Measurements from ENCODE around the gene MLIP. TPM values are rescaled to one million over a fixed set of nuclear protein-coding genes. Genes with fewer than 3 reads are reported as not detected.

Gene MLIP
- total RNA-seq, 1 experiment from 2014 or later = not detected

DNA sequence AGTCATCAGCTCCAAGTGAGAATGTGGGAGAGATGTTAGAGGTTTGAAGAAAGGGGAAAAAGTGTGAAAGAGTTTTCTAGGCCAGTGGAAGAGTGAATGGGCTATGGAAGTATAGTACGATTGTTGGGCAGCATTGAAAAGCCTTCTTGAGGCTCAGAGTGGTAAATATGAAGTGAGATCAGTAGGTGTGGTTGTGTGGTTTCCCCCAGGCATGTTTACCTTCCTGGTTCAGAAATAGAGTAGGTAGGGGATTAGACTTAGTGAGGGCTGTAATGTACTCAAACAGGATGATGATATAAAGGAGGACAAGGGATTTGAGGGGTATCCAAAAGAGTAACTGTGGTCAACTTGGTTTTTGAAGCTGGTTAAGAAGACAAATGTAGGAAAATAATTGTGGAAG, 3.7 kb downstream of the MLIP start:
- no peaks in the 10 kb centered on the region for H3K36me3 ChIP-seq
- no peaks in the 10 kb centered on the region for H3K9me3 ChIP-seq
- DNase-seq = no peak
- H3K27me3 ChIP-seq = no peaks in the 10 kb centered on the region
- no peak overlapping the region for H3K4me3 ChIP-seq

- no peaks in the 10 kb centered on the region for H3K27me3 ChIP-seq
- no peaks in the 10 kb centered on the region for H3K36me3 ChIP-seq
- no peak overlapping the region for H3K4me3 ChIP-seq
- no peak for DNase-seq
- no peaks in the 10 kb centered on the region for H3K9me3 ChIP-seq
Measured at GRCh38 chr6:54115966-54116365, 4.7 kb downstream of the MLIP start.

GRCh38 chr6:54118117-54118516, 6.9 kb downstream of the MLIP start:
- H3K27me3 ChIP-seq = no peaks in the 10 kb centered on the region
- no peak overlapping the region for H3K4me3 ChIP-seq
- no peaks in the 10 kb centered on the region for H3K36me3 ChIP-seq
- DNase-seq = no peak
- H3K9me3 ChIP-seq = no peaks in the 10 kb centered on the region

- Histone ChIP-seq H3K4me3 (no peak overlapping the region), H3K9me3 (no peaks in the 10 kb centered on the region), H3K36me3 (no peaks in the 10 kb centered on the region), H3K27me3 (no peaks in the 10 kb centered on the region)
- no peak for DNase-seq
Measured at GRCh38 chr6:54125493-54125892, 14.2 kb downstream of the MLIP start.

DNA sequence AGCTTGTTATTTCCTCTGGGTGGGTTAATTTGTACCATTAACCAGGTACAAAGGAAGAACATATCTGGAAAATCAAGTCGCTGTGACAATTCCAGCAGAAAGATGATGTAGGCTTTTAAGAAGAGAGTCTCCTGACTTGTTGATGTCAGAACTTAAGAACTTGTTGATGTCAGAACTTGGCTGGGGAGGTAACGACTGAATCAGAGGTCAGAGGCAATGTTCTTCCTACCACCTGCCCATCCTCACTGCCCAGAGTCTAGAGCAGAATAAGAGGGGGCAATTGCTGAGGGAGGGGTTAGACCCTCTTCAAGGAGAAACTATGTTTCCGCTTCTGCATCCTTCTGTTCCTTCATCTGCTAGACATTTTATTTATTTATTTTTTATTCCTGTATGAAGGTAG, 18.9 kb downstream of the MLIP start:
- no peaks in the 10 kb centered on the region for H3K36me3 ChIP-seq
- no peak for DNase-seq
- H3K9me3 ChIP-seq = no peaks in the 10 kb centered on the region
- no peaks in the 10 kb centered on the region for H3K27me3 ChIP-seq
- H3K4me3 ChIP-seq = no peak overlapping the region

GRCh38 chr6:54132587-54132986, 21.3 kb downstream of the MLIP start:
- DNase-seq = no peak
- H3K4me3 ChIP-seq = no peak overlapping the region
- H3K9me3 ChIP-seq = no peaks in the 10 kb centered on the region
- H3K27me3 ChIP-seq = no peaks in the 10 kb centered on the region
- H3K36me3 ChIP-seq = no peaks in the 10 kb centered on the region

GRCh38 chr6:54133186-54133585, 21.9 kb downstream of the MLIP start:
- H3K9me3 ChIP-seq = no peaks in the 10 kb centered on the region
- no peak for DNase-seq

GRCh38 chr6:54134935-54135334, 23.7 kb downstream of the MLIP start:
- H3K4me3 ChIP-seq = no peak overlapping the region
- H3K9me3 ChIP-seq = no peaks in the 10 kb centered on the region
- no peaks in the 10 kb centered on the region for H3K27me3 ChIP-seq
- DNase-seq = no peak
- no peaks in the 10 kb centered on the region for H3K36me3 ChIP-seq

More at GRCh38 chr6:54133186-54133585, 21.9 kb downstream of the MLIP start:
- H3K36me3 ChIP-seq = no peaks in the 10 kb centered on the region
- no peaks in the 10 kb centered on the region for H3K27me3 ChIP-seq
- no peak overlapping the region for H3K4me3 ChIP-seq

DNA sequence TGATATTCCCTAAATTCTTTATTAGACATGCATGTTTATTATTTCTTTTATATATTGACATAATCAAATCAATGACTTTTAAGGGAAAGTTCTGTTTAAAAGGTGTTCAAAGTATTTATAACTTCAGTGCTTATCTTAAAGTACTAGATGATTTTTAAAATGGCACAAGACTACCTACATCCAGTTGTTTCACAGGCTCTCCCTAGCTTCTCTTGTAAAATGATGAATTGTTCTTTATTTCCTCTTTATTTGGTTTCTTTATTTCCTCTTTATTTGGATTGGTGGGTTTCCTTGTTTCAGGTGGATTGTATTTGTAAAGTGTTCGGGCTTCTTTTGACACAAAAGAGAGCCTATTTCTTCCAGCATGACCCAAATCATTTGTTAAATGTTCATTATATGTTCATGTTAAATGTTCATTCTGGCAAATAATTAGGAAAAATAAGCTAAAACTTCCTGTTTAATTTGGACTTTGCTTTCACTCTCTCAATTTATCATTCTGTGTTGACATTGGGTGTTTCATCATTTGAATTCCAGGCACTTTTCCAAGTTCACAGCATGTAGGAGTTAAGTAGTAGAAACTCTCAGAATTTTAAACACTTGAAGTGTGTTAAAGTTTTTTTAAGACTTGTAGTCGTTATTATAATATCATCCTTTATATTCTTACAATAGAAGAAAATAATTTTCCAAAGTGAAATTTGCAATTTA, 24.6 kb downstream of the MLIP start:
- Histone ChIP-seq H3K27me3 (no peaks in the 10 kb centered on the region), H3K9me3 (no peaks in the 10 kb centered on the region), H3K36me3 (no peaks in the 10 kb centered on the region), H3K4me3 (no peak overlapping the region)
- DNase-seq = no peak

- H3K27me3 ChIP-seq = no peaks in the 10 kb centered on the region
- H3K4me3 ChIP-seq = no peak overlapping the region
- no peaks in the 10 kb centered on the region for H3K9me3 ChIP-seq
- no peaks in the 10 kb centered on the region for H3K36me3 ChIP-seq
- DNase-seq = no peak
Measured at GRCh38 chr6:54138795-54139194, 27.6 kb downstream of the MLIP start.

DNA sequence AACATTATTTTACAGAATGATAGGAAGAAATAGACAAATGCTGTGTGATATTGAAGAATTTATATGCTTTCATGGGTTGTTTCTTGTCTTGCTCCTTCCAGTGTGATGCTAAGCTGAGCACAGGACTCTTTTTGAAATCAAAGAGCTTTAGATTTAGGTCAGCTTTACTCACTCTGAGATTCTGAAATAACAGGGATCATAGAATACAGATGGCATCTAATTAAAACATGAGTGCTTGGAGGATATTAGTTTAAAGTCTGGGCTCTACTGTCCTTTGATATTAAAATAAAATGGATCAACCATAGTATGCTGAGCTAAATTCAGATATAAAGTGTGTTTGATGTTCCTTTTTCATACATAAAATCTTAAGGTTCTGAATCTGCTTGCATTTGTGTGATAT, 29.6 kb downstream of the MLIP start:
- DNase-seq = no peak
- H3K4me3 ChIP-seq = no peak overlapping the region
- H3K36me3 ChIP-seq = no peaks in the 10 kb centered on the region
- H3K27me3 ChIP-seq = no peaks in the 10 kb centered on the region
- no peaks in the 10 kb centered on the region for H3K9me3 ChIP-seq

DNA sequence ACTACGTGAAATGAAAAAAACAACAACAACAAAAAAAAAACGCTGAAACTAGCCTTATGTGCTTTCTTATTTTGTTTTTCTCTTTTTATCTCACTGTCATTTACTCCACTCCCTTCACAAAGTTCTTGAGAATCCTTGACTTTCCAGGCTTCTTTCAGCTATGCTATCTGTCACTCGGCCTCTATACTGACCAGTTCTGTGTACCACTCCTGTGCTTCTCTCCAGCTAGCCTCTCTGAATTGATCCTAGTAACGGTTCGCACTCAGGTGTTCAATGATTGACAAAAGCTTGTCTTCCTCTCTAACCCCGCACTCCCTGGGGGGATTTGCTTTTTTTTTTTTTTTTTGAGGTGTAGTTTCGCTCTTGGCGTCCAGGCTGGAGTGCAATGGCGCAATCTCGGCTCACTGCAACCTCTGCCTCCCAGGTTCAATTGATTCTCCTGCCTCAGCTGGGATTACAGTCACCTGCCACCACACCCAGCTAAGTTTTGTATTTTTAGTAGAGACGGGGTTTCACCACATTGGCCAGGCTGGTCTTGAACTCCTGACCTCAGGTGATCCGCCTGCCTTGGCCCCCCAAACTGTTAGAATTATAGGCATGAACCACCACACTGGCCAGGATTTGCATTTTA, 31.8 kb downstream of the MLIP start:
- Histone ChIP-seq H3K36me3 (no peaks in the 10 kb centered on the region), H3K9me3 (no peaks in the 10 kb centered on the region), H3K27me3 (no peaks in the 10 kb centered on the region), H3K4me3 (no peak overlapping the region)
- DNase-seq = no peak

- Histone ChIP-seq H3K9me3 (no peaks in the 10 kb centered on the region), H3K4me3 (no peak overlapping the region), H3K36me3 (no peaks in the 10 kb centered on the region), H3K27me3 (no peaks in the 10 kb centered on the region)
- DNase-seq = no peak
Measured at GRCh38 chr6:54151861-54152260, 40.6 kb downstream of the MLIP start.

DNA sequence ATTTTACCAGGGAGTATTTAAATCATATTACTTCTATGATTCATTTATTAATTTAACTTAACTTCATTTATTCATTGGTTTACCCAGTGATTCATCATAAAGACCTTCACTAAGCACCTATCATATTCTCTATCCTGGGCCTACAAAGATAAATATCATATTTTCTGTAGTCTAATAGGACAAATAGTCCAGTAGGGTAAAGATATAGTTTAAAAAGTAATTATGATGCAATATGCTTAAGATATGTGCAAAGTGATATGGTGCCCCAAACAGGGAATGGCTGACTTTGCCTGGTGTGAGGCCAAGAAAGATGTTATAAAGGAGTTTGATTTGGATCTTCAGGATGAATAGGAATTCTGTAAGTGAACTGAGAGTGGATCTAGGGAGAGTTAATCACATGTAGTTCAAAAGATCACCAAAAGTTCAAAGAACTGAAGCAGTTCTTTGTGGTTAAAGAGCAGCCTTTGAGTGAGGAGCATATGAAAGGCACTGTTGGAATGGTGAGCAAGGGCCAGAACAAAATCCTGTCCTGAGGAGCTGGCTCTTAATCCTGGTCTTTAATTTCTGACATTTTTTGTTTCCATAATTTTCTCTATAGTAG, 45.5 kb downstream of the MLIP start:
- Histone ChIP-seq H3K36me3 (no peaks in the 10 kb centered on the region), H3K4me3 (no peak overlapping the region), H3K27me3 (no peaks in the 10 kb centered on the region), H3K9me3 (no peaks in the 10 kb centered on the region)
- no peak for DNase-seq

GRCh38 chr6:54157405-54157804, 46.2 kb downstream of the MLIP start:
- no peaks in the 10 kb centered on the region for H3K27me3 ChIP-seq
- no peak for DNase-seq

DNA sequence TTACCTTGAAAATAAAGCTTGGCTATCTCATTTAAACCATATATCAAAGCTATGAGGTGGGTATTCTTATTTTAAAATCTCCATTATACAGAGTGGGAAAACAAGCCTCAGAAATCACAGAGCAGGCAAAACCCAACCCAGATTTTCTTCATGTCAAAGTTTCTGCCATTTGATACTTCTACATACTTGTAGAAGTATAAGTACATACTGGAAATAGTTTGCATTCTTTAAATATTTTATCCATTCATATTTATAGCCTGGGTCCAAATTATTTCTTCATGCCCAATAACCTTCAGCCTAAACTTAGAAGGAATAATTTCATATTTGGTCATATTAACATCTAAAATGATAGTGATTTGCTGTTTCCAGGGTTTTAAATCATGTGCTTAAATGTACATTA, 61.8 kb downstream of the MLIP start:
- Histone ChIP-seq H3K4me3 (no peak overlapping the region), H3K27me3 (no peaks in the 10 kb centered on the region), H3K9me3 (no peaks in the 10 kb centered on the region), H3K36me3 (no peaks in the 10 kb centered on the region)
- no peak for DNase-seq

More at GRCh38 chr6:54157405-54157804, 46.2 kb downstream of the MLIP start:
- H3K4me3 ChIP-seq = no peak overlapping the region
- no peaks in the 10 kb centered on the region for H3K9me3 ChIP-seq
- no peaks in the 10 kb centered on the region for H3K36me3 ChIP-seq

DNA sequence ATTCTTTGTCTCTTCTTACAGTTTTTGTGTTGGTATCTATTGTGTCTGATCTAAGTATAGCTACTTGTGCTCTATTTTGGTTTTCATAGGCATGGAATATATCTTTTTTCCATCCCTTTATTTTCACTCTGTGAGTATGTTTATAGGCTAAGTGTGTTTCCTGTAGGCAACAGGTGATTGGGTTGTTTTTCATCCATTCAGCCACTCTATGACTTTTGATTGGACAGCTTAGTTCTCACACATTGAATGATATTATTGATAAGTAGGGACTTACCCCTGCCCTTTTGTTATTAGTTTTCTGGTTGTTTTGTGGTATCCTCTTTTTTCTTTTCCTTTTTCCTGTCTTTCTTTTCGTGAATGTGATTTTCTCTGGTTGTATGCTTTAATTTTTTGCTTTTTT, 67.9 kb downstream of the MLIP start:
- DNase-seq = no peak
- Histone ChIP-seq H3K36me3 (no peaks in the 10 kb centered on the region), H3K27me3 (no peaks in the 10 kb centered on the region), H3K4me3 (no peak overlapping the region), H3K9me3 (no peaks in the 10 kb centered on the region)

DNA sequence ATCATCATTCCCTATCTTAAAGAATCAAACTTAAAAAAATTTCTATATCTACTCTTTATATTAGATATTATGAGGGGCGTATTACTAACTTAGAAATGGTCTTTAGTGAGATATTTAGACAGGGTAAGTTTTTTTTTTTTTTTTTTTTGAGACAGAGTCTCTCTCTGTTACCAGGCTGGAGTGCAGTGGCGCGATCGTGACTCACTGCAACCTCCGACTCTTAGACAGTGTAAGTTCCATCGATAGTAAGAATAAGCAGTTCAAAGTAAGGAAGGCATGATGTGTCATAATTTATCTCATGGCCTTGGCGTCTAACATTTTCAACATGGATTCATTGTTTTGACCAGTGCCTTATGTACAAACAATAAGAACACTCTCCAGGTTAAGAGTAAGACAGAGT, 72.4 kb downstream of the MLIP start:
- DNase-seq = no peak
- Histone ChIP-seq H3K36me3 (no peaks in the 10 kb centered on the region), H3K9me3 (no peaks in the 10 kb centered on the region), H3K27me3 (no peaks in the 10 kb centered on the region), H3K4me3 (no peak overlapping the region)

All from MG63 (cell line).